OCI-LY1 (cell line): ENCODE results near the gene ZNF655.
"Not testable (repeated sequence)": the region's sequence is repeated elsewhere in the genome, so short reads cannot be mapped to it uniquely, and the experiment has no call there.

ENCODE experiments used
- H2AFZ ChIP-seq: fragments of 200-600 bp; sonication (generic), shearing (Covaris generic); 2 replicates; pipeline ENCODE4 v1.6.0; 2014; ENCODE audit warnings: antibody characterized with exemption, mild to moderate bottlenecking, low read length
- H3F3A ChIP-seq: fragments of 200-600 bp; sonication (generic), shearing (Covaris generic); 2 replicates; pipeline ENCODE4 v1.6.0; 2014; ENCODE audit warnings: mild to moderate bottlenecking, antibody characterized with exemption, low read length, moderate library complexity; ENCODE audit not compliant: insufficient read depth
- H3K27ac ChIP-seq: fragments of 200-600 bp; sonication (generic); 2 replicates; pipeline ENCODE4 v1.5.1; 2014; ENCODE audit warnings: low read length, mixed run types, mild to moderate bottlenecking, low read depth; ENCODE audit not compliant: poor library complexity, severe bottlenecking
- H3K27me3 ChIP-seq: fragments of 200-600 bp; sonication (generic); 2 replicates; pipeline ENCODE4 v1.6.0; 2014; ENCODE audit warnings: antibody characterized with exemption, mild to moderate bottlenecking, low read length, moderate library complexity; ENCODE audit not compliant: insufficient read depth
- H3K36me3 ChIP-seq: fragments of 200-600 bp; sonication (generic); 2 replicates; pipeline ENCODE4 v1.6.1; 2014; ENCODE audit warnings: mild to moderate bottlenecking, antibody characterized with exemption, low read length, moderate library complexity, mixed read lengths; ENCODE audit not compliant: insufficient read depth
- H3K4me1 ChIP-seq: fragments of 200-600 bp; sonication (generic); 2 replicates; pipeline ENCODE4 v1.5.1; 2014; ENCODE audit warnings: mild to moderate bottlenecking, low read length, moderate library complexity; ENCODE audit not compliant: insufficient read depth, severe bottlenecking
- H3K4me2 ChIP-seq: fragments of 200-600 bp; sonication (generic), shearing (Covaris generic); 2 replicates; pipeline ENCODE4 v1.6.1; 2014; ENCODE audit warnings: low read length
- H3K4me3 ChIP-seq: fragments of 200-600 bp; sonication (generic); 2 replicates; pipeline ENCODE4 v1.5.1; 2014; ENCODE audit warnings: low read length, low read depth, mild to moderate bottlenecking, mixed read lengths; ENCODE audit not compliant: poor library complexity, severe bottlenecking
- H3K79me2 ChIP-seq: fragments of 200-600 bp; shearing (Covaris generic); 2 replicates; pipeline ENCODE4 v1.6.1; 2016; ENCODE audit warnings: mixed run types, low read length, mixed read lengths; ENCODE audit not compliant: insufficient read depth
- H3K9ac ChIP-seq: fragments of 200-600 bp; sonication (generic), shearing (Covaris generic); 2 replicates; pipeline ENCODE4 v1.6.1; 2014; ENCODE audit warnings: mild to moderate bottlenecking, low read length, mixed read lengths
- H3K9me2 ChIP-seq: fragments of 200-600 bp; sonication (generic), shearing (Covaris generic); 2 replicates; pipeline ENCODE4 v1.6.1; 2014; ENCODE audit warnings: low read depth, mild to moderate bottlenecking, low read length, mixed read lengths
- H3K9me3 ChIP-seq: fragments of 200-600 bp; shearing (Covaris generic); 2 replicates; pipeline ENCODE4 v1.6.1; 2014; ENCODE audit warnings: low read length, mixed read lengths
- H4K20me1 ChIP-seq: fragments of 200-600 bp; sonication (generic), shearing (Covaris generic); 2 replicates; pipeline ENCODE4 v1.6.0; 2016; ENCODE audit warnings: mild to moderate bottlenecking, low read length; ENCODE audit not compliant: insufficient read depth
- EZH2 ChIP-seq: fragments of 200-600 bp; sonication (generic), shearing (Covaris generic); IDR thresholded peaks from 2 replicates; pipeline ENCODE4 v1.8.0; 2017; ENCODE audit warnings: borderline replicate concordance, mixed run types, mild to moderate bottlenecking, antibody characterized with exemption, low read length, moderate library complexity, mixed read lengths
- TF ChIP-seq, protein P1 (sequence below): fragments of 200-600 bp; sonication (generic), shearing (Covaris generic); IDR thresholded peaks from 2 replicates; pipeline ENCODE4 v1.5.1; 2017; ENCODE audit warnings: mild to moderate bottlenecking, antibody characterized with exemption, low read length, moderate library complexity, mixed read lengths

The ZNF655 gene

DNA sequence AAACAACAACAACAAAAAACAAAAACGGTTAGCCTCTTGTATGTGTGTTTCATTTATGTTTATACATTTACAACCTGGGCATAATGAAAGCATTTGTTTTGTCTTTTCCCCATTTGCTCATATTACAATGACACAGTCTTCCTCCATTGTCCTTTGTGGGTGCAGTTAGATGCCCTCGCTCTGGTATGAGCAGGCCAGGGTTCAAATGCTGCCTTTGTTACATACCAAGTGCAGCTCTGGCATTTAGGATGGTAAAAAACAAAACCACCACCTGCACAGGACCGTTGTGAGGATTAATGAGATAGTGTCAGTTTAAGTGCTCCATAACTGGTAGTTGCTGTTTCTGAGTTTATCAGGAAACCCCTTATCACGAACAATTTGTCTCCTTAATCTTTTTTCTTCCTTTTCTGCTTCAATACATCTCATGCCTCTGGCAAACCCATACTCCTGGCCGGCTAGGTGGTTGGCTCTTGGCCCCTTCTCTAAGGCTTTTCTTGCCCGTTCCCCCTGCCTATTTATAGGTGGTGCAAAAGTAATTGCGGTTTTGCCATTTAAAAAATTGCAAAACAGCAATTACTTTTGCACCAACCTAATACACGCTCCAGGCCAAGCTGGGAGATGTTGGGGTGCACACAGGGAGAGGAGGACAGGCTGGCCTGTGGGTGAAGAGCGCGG, 21.0 kb downstream of the ZNF655 start:
- Histone ChIP-seq H3K27me3 (no peaks in the 10 kb centered on the region), H3F3A (no peaks in the 10 kb centered on the region), H3K9ac (peak overlapping the region; percentile 25; the same call in 1 of the 2 replicates), H3K36me3 (peaks cover 6% of the 10 kb centered on the region; the same call in 1 of the 2 replicates), H3K9me3 (no peaks in the 10 kb centered on the region), H2AFZ (no peak overlapping the region), H3K4me1 (peaks cover 29% of the 10 kb centered on the region), H3K9me2 (no peaks in the 10 kb centered on the region), H3K4me3 (peak overlapping the region; percentile 56), H3K27ac (no peak overlapping the region), H3K79me2 (no peaks in the 10 kb centered on the region), H3K4me2 (peak overlapping the region; percentile 61), H4K20me1 (no peaks in the 10 kb centered on the region)
- TF ChIP-seq, protein P1, sequence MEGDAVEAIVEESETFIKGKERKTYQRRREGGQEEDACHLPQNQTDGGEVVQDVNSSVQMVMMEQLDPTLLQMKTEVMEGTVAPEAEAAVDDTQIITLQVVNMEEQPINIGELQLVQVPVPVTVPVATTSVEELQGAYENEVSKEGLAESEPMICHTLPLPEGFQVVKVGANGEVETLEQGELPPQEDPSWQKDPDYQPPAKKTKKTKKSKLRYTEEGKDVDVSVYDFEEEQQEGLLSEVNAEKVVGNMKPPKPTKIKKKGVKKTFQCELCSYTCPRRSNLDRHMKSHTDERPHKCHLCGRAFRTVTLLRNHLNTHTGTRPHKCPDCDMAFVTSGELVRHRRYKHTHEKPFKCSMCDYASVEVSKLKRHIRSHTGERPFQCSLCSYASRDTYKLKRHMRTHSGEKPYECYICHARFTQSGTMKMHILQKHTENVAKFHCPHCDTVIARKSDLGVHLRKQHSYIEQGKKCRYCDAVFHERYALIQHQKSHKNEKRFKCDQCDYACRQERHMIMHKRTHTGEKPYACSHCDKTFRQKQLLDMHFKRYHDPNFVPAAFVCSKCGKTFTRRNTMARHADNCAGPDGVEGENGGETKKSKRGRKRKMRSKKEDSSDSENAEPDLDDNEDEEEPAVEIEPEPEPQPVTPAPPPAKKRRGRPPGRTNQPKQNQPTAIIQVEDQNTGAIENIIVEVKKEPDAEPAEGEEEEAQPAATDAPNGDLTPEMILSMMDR = no peak
- TF ChIP-seq EZH2 = no peak

DNA sequence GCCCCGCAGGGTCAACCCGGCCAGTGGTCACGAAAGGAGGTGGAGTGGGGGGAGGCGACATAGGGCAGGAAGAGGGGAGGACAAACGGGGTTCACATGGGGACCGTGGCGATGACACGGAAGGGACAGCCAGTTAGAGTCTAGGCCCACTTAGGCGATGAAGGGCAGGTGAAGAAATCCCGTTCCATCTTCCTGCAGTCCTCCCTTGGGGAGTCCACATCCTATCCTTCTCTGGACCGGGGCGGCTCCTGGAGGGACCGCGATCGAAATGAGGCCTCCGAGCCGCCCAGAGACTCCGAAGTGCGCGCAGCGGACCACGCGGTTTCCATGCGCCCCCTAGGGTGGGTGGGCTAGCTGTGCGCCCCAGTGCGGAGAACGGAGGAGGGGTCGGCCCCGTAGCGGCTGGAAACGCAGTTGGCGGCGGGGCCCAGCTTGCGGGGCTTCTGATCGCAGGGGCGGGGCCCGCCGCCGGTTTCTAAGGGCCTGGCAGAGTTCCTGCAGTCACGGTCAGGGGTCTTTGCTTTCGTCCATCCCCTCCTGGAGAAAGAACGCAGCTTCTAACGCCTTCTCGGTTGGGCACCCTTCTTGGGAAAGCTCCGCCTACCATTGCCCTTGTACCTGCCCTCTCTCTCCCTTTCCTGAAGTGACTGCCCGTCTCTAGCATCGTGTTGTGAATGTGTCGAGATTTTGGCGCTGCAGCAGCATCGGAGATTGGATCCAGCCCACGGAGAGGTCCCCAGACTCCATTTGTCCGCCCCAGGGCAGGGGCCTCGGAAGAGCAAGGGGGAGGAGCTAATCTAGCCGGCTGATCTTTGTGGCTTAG, 21.7 kb downstream of the ZNF655 start:
- Histone ChIP-seq H2AFZ (0 out of 2 replicates have a peak overlapping the region, but pooled peaks have one; percentile 11), H3K27ac (no peak overlapping the region), H3K9ac (peak overlapping the region; percentile 25; the same call in 1 of the 2 replicates), H4K20me1 (no peaks in the 10 kb centered on the region), H3K27me3 (peaks cover 4% of the 10 kb centered on the region; the same call in 1 of the 2 replicates), H3K9me3 (no peaks in the 10 kb centered on the region), H3K79me2 (no peaks in the 10 kb centered on the region), H3K9me2 (no peaks in the 10 kb centered on the region), H3K36me3 (no peaks in the 10 kb centered on the region; the same call in 1 of the 2 replicates), H3K4me2 (peak overlapping the region; percentile 61), H3K4me1 (peaks cover 29% of the 10 kb centered on the region), H3K4me3 (peak overlapping the region; percentile 56), H3F3A (no peaks in the 10 kb centered on the region)
- TF ChIP-seq EZH2 = no peak
- TF ChIP-seq, protein P1 = peak; percentile 74

GRCh38 chr7:99580778-99581332, 22.4 kb downstream of the ZNF655 start:
- H3K9me2 ChIP-seq, H3K9me3 ChIP-seq, H3K79me2 ChIP-seq, H3F3A ChIP-seq, H3K27me3 ChIP-seq, H2AFZ ChIP-seq, H3K36me3 ChIP-seq, H4K20me1 ChIP-seq, H3K9ac ChIP-seq, H3K27ac ChIP-seq: not testable (repeated sequence)
- Histone ChIP-seq H3K4me1 (peaks cover 29% of the 10 kb centered on the region), H3K4me2 (peak overlapping the region; percentile 61), H3K4me3 (peak overlapping the region; percentile 56)
